ENCODE data around the gene CNTN4.

The CNTN4 gene

DNA sequence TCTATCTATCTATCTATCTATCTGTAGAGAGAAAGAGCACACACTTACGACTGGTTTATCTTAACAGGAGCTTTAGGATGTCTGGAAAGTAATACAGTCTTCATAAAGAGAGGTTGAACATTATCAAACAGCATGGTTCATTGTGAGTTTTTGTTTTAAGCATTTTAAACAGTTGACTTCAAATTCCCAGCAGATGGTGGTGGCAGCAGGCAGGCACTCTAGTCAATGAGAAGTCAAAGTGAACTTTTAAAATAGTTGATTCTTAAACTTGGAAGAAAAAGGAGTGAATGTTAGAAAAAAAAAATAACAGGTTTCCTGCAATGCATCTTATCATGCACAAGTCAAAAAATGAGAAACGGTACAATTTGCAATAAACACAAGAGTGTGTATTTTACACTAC, 578.8 kb downstream of the CNTN4 start:
- Histone ChIP-seq H3K4me3 (ENCODE audit: low read length in 2 of 2) (no peak overlapping the region), H3K4me1 (ENCODE audit: control insufficient read depth in 2 of 2, insufficient read depth in 2 of 2, low read length in 2 of 2) (no peaks in the 10 kb centered on the region), H3K9ac (ENCODE audit: low read depth in 1 of 2, low read length in 2 of 2) (no peak overlapping the region), H3K36me3 (ENCODE audit: control insufficient read depth in 2 of 2, insufficient read depth in 2 of 2, low read length in 2 of 2) (no peaks in the 10 kb centered on the region), H3K27me3 (ENCODE audit: control insufficient read depth in 2 of 2, insufficient read depth in 2 of 2, low read length in 2 of 2) (no peaks in the 10 kb centered on the region), H3K9me3 (ENCODE audit: control insufficient read depth in 2 of 2, low read length in 2 of 2) (no peaks in the 10 kb centered on the region), H3K27ac (ENCODE audit: low read depth in 2 of 2, low read length in 2 of 2) (no peak overlapping the region)

DNA sequence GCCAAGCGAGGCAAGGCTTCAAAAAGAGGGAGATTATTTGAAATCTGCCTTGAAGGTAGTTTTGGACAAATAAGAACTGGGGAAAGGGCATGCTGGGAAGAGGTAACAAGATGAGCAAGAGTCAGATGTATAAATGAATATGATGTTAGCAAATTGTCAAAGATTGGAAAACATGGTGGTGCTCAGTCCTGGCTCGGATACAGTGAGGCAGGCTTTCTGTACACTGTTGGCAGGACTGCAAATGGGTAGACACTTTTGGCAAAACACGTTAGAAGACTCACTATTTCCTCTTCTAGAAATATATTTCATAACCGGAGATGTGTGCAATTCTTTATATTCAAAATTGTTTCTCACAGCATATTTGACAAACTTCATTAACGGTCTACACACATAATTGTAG, 581.6 kb downstream of the CNTN4 start:
- H3K4me3 ChIP-seq (ENCODE audit: low read length in 2 of 2), result no peak overlapping the region
- no peak overlapping the region for H3K9ac ChIP-seq (ENCODE audit: low read depth in 1 of 2, low read length in 2 of 2)
- H3K27ac ChIP-seq (ENCODE audit: low read depth in 2 of 2, low read length in 2 of 2), result no peak overlapping the region
- H3K4me1 ChIP-seq (ENCODE audit: control insufficient read depth in 2 of 2, insufficient read depth in 2 of 2, low read length in 2 of 2), result no peaks in the 10 kb centered on the region
- H3K9me3 ChIP-seq (ENCODE audit: control insufficient read depth in 2 of 2, low read length in 2 of 2), result no peaks in the 10 kb centered on the region
- no peaks in the 10 kb centered on the region for H3K36me3 ChIP-seq (ENCODE audit: control insufficient read depth in 2 of 2, insufficient read depth in 2 of 2, low read length in 2 of 2)
- no peaks in the 10 kb centered on the region for H3K27me3 ChIP-seq (ENCODE audit: control insufficient read depth in 2 of 2, insufficient read depth in 2 of 2, low read length in 2 of 2)

DNA sequence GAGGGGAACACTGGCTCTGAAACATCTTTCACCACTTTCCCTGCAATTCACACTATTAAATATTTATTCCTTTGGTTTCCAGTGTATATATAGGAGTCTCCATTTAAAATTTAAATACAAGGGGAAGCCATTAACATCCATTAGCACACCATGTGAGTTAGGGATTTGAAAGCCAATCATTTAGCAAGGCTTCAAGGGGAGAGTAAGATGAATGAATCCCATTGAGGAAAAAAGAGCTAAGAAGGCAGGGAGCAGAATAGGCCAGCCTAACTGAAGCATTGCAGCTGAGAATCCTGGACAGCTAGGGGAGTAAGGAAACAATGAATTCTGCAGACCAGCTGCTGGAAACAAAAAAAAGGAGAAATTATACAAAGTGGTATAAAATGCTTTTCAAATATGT, 585.4 kb downstream of the CNTN4 start:
- no peak overlapping the region for H3K27ac ChIP-seq (ENCODE audit: low read depth in 2 of 2, low read length in 2 of 2)
- no peaks in the 10 kb centered on the region for H3K36me3 ChIP-seq (ENCODE audit: control insufficient read depth in 2 of 2, insufficient read depth in 2 of 2, low read length in 2 of 2)
- no peaks in the 10 kb centered on the region for H3K27me3 ChIP-seq (ENCODE audit: control insufficient read depth in 2 of 2, insufficient read depth in 2 of 2, low read length in 2 of 2)
- no peaks in the 10 kb centered on the region for H3K4me1 ChIP-seq (ENCODE audit: control insufficient read depth in 2 of 2, insufficient read depth in 2 of 2, low read length in 2 of 2)
- H3K4me3 ChIP-seq (ENCODE audit: low read length in 2 of 2), result no peak overlapping the region
- H3K9me3 ChIP-seq (ENCODE audit: control insufficient read depth in 2 of 2, low read length in 2 of 2), result no peaks in the 10 kb centered on the region
- H3K9ac ChIP-seq (ENCODE audit: low read depth in 1 of 2, low read length in 2 of 2), result no peak overlapping the region

DNA sequence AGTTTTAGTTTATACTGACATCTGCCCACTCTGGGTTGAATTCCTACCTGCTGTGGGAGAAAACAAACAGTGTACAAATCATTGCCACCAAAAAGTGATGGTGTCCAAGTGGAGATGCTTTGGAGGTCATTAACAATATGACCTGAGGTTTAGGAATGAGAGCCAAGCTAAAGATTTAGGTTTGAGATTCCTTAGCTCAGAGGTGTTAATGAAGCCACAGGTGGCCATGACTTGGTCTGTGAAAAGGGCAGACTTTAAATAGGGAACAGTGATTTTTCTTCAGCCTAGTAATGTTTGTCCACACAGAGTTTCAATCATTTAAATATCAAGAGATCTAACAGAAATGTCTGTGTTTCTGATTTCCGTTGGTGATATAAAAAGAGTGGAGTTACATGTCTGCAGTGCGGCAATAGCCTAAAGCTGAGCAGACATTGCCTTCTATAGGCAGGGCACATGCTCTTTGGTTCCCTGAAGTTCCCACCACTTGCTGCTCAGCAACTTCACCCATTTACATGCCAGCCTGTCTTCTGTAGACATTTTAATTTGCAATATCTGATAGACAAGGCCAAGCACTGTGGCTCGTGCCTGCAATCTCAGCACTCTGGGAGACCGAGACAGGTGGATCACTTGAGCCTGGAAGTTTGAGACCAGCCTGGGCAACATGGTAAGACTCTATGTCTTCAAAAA, 588.3 kb downstream of the CNTN4 start:
- H3K27ac ChIP-seq (ENCODE audit: low read depth in 2 of 2, low read length in 2 of 2), result no peak overlapping the region
- no peak overlapping the region for H3K4me3 ChIP-seq (ENCODE audit: low read length in 2 of 2)
- H3K9ac ChIP-seq (ENCODE audit: low read depth in 1 of 2, low read length in 2 of 2), result no peak overlapping the region
- H3K27me3 ChIP-seq (ENCODE audit: control insufficient read depth in 2 of 2, insufficient read depth in 2 of 2, low read length in 2 of 2), result no peaks in the 10 kb centered on the region
- H3K9me3 ChIP-seq (ENCODE audit: control insufficient read depth in 2 of 2, low read length in 2 of 2), result no peaks in the 10 kb centered on the region
- H3K4me1 ChIP-seq (ENCODE audit: control insufficient read depth in 2 of 2, insufficient read depth in 2 of 2, low read length in 2 of 2), result no peaks in the 10 kb centered on the region
- no peaks in the 10 kb centered on the region for H3K36me3 ChIP-seq (ENCODE audit: control insufficient read depth in 2 of 2, insufficient read depth in 2 of 2, low read length in 2 of 2)

DNA sequence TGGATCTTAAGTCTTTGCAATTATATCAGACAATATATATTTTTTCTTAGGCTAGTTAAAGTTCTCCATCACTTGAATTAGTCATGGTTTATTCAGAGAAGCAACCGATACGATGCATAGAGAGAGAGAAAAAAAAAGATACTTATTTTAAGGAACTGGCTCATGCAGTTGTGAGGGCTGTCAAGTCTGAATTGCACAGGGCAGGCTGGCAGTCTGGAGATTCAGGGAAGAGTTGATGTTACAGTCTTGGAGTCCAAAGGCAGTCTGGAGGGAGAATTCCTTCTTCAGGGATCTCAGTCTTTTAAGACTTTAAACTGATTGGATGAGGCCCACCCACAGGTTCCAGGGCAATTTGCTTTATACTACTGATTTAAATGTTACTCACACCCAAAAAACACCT, 598.9 kb downstream of the CNTN4 start:
- Histone ChIP-seq H3K27ac (ENCODE audit: low read depth in 2 of 2, low read length in 2 of 2) (no peak overlapping the region), H3K9me3 (ENCODE audit: control insufficient read depth in 2 of 2, low read length in 2 of 2) (no peaks in the 10 kb centered on the region)

DNA sequence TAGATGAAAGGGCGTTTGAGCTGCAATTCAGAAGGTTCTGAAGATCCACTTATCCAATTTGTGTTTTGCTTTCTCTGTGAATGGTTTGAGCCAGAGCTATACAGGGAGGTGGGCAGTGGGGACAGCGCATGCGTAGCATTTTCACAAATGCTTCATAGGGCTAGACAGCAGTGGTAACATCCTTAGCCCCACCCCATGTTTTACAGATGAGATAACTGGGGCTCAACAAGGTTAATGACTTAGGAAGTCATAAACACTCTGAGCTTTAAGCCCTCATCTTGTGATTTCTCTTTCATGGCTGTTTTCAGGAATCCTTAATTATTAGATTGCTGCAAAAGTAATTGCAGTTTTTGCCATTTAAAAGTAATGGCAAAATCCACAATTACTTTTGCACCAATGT, 602.8 kb downstream of the CNTN4 start:
- no peak overlapping the region for H3K9ac ChIP-seq (ENCODE audit: low read depth in 1 of 2, low read length in 2 of 2)

More for the DNA sequence above, 598.9 kb downstream of the CNTN4 start:
- Histone ChIP-seq H3K4me1 (ENCODE audit: control insufficient read depth in 2 of 2, insufficient read depth in 2 of 2, low read length in 2 of 2) (no peaks in the 10 kb centered on the region), H3K4me3 (ENCODE audit: low read length in 2 of 2) (no peak overlapping the region), H3K36me3 (ENCODE audit: control insufficient read depth in 2 of 2, insufficient read depth in 2 of 2, low read length in 2 of 2) (no peaks in the 10 kb centered on the region), H3K27me3 (ENCODE audit: control insufficient read depth in 2 of 2, insufficient read depth in 2 of 2, low read length in 2 of 2) (no peaks in the 10 kb centered on the region), H3K9ac (ENCODE audit: low read depth in 1 of 2, low read length in 2 of 2) (no peak overlapping the region)

DNA sequence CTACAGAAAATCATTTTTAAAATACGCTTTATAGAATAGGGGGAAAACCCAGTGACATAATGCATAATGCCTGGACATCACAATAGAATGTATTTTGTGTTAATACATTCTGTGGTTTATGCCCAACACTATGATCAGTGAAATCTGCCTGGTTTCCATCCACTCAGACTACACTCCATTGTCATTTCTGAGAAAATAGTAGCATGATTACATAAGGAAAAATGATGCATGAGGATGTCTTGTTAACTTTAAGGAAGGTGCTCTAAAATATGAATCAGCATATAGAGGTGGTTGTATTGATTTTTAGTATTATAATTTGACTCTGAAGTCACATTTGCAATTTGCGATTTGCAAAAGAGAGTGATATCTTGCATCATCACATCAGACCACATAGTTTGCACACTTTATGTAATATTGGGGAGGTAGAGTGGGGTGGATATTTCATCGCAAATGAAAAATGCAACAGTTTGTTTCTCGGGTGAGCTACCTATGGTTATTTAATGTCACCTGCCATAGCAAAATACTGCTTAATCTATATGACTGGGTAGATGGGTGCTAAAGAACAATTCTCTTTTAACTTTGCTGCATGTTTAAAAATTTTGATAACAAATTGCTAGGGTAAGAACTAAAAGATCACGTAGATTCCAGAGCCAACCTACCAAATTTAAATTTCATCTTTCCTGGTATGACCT, 607.6 kb downstream of the CNTN4 start:
- H3K9me3 ChIP-seq (ENCODE audit: control insufficient read depth in 2 of 2, low read length in 2 of 2), result no peaks in the 10 kb centered on the region
- H3K9ac ChIP-seq (ENCODE audit: low read depth in 1 of 2, low read length in 2 of 2), result no peak overlapping the region
- no peaks in the 10 kb centered on the region for H3K27me3 ChIP-seq (ENCODE audit: control insufficient read depth in 2 of 2, insufficient read depth in 2 of 2, low read length in 2 of 2)
- no peaks in the 10 kb centered on the region for H3K4me1 ChIP-seq (ENCODE audit: control insufficient read depth in 2 of 2, insufficient read depth in 2 of 2, low read length in 2 of 2)
- no peak overlapping the region for H3K27ac ChIP-seq (ENCODE audit: low read depth in 2 of 2, low read length in 2 of 2)
- H3K4me3 ChIP-seq (ENCODE audit: low read length in 2 of 2), result no peak overlapping the region
- H3K36me3 ChIP-seq (ENCODE audit: control insufficient read depth in 2 of 2, insufficient read depth in 2 of 2, low read length in 2 of 2), result no peaks in the 10 kb centered on the region

More for the DNA sequence above, 602.8 kb downstream of the CNTN4 start:
- Histone ChIP-seq H3K27ac (ENCODE audit: low read depth in 2 of 2, low read length in 2 of 2) (no peak overlapping the region), H3K9me3 (ENCODE audit: control insufficient read depth in 2 of 2, low read length in 2 of 2) (no peaks in the 10 kb centered on the region), H3K4me3 (ENCODE audit: low read length in 2 of 2) (no peak overlapping the region), H3K36me3 (ENCODE audit: control insufficient read depth in 2 of 2, insufficient read depth in 2 of 2, low read length in 2 of 2) (no peaks in the 10 kb centered on the region), H3K4me1 (ENCODE audit: control insufficient read depth in 2 of 2, insufficient read depth in 2 of 2, low read length in 2 of 2) (no peaks in the 10 kb centered on the region), H3K27me3 (ENCODE audit: control insufficient read depth in 2 of 2, insufficient read depth in 2 of 2, low read length in 2 of 2) (no peaks in the 10 kb centered on the region)

DNA sequence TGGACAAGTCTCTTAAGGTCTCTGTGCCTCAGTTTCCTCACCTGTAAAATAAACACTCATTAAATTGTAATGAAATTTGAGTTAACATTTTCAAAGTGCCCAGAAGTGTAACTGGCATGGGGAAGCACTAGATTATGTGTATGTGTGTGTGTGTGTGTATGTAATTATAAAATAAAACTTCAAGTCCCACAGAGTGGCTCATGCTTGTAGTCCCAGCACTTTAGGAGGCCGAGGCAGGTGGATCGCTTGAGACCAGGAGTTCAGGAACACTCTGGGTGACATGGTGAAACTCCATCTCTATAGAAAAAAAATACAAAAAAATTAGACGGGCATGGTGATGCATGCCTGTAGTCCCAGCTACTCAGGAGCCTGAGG, 608.2 kb downstream of the CNTN4 start:
- H3K9ac ChIP-seq (ENCODE audit: low read depth in 1 of 2, low read length in 2 of 2), result no peak overlapping the region
- H3K27me3 ChIP-seq (ENCODE audit: control insufficient read depth in 2 of 2, insufficient read depth in 2 of 2, low read length in 2 of 2), result no peaks in the 10 kb centered on the region
- H3K36me3 ChIP-seq (ENCODE audit: control insufficient read depth in 2 of 2, insufficient read depth in 2 of 2, low read length in 2 of 2), result no peaks in the 10 kb centered on the region
- no peaks in the 10 kb centered on the region for H3K9me3 ChIP-seq (ENCODE audit: control insufficient read depth in 2 of 2, low read length in 2 of 2)
- H3K4me1 ChIP-seq (ENCODE audit: control insufficient read depth in 2 of 2, insufficient read depth in 2 of 2, low read length in 2 of 2), result no peaks in the 10 kb centered on the region
- no peak overlapping the region for H3K27ac ChIP-seq (ENCODE audit: low read depth in 2 of 2, low read length in 2 of 2)
- no peak overlapping the region for H3K4me3 ChIP-seq (ENCODE audit: low read length in 2 of 2)

DNA sequence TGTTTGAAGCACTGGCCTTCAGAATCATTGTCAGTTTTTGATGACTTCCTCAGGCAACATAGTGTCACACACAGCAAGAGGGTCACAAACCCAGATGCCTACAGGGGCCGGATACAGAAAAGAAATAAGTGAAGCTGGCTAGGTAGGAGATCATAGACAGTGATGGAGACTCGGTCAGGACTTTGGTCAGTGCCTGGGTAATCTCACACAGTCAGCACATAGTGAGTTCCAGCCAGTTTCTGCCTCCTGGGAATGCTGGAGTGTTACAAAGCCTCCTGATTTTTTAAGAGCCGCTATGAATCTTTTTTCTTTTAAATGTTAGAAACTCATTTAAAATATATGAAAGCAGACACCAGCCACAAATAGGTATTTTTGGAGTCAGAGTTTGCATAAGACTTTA, 612.4 kb downstream of the CNTN4 start:
- H3K36me3 ChIP-seq (ENCODE audit: control insufficient read depth in 2 of 2, insufficient read depth in 2 of 2, low read length in 2 of 2), result no peaks in the 10 kb centered on the region
- H3K4me3 ChIP-seq (ENCODE audit: low read length in 2 of 2), result no peak overlapping the region
- H3K27ac ChIP-seq (ENCODE audit: low read depth in 2 of 2, low read length in 2 of 2), result no peak overlapping the region
- H3K27me3 ChIP-seq (ENCODE audit: control insufficient read depth in 2 of 2, insufficient read depth in 2 of 2, low read length in 2 of 2), result no peaks in the 10 kb centered on the region
- no peaks in the 10 kb centered on the region for H3K4me1 ChIP-seq (ENCODE audit: control insufficient read depth in 2 of 2, insufficient read depth in 2 of 2, low read length in 2 of 2)
- no peaks in the 10 kb centered on the region for H3K9me3 ChIP-seq (ENCODE audit: control insufficient read depth in 2 of 2, low read length in 2 of 2)
- no peak overlapping the region for H3K9ac ChIP-seq (ENCODE audit: low read depth in 1 of 2, low read length in 2 of 2)

DNA sequence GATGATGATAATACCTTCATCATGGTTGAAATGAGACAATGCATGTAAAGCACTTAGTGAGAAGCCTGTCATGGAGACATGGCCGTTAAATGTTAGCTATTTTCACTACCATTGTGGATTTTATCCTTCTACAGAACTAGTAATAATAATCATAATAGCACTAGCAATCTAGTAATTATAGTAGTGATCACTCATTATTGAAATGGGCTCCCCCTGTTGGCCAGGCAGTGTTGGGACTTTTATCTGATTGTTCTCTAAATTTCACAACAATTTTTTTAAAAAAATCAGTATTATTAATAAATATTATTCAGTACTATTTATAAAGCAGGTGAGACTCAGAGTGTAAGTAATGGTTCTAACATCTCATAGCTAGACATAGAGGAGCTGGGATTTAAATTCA, 615.3 kb downstream of the CNTN4 start:
- Histone ChIP-seq H3K4me3 (ENCODE audit: low read length in 2 of 2) (no peak overlapping the region), H3K36me3 (ENCODE audit: control insufficient read depth in 2 of 2, insufficient read depth in 2 of 2, low read length in 2 of 2) (no peaks in the 10 kb centered on the region), H3K4me1 (ENCODE audit: control insufficient read depth in 2 of 2, insufficient read depth in 2 of 2, low read length in 2 of 2) (no peaks in the 10 kb centered on the region), H3K9me3 (ENCODE audit: control insufficient read depth in 2 of 2, low read length in 2 of 2) (no peaks in the 10 kb centered on the region), H3K27me3 (ENCODE audit: control insufficient read depth in 2 of 2, insufficient read depth in 2 of 2, low read length in 2 of 2) (no peaks in the 10 kb centered on the region), H3K27ac (ENCODE audit: low read depth in 2 of 2, low read length in 2 of 2) (no peak overlapping the region), H3K9ac (ENCODE audit: low read depth in 1 of 2, low read length in 2 of 2) (no peak overlapping the region)
